Dermis lymphatic vessel endothelial cell (primary cell): Measurements from ENCODE around the gene GTF3C4. TPM values are rescaled to one million over a fixed set of nuclear protein-coding genes. Genes with fewer than 3 reads are reported as not detected.

Source experiments
- total RNA-seq: library from RNA; depleted of rRNA; stranded (reverse); fragments of >200 nt; gene quantifications from 2 replicates; pipeline ENCODE4 v1.2.1, GENCODE V29; 2014

Gene GTF3C4, protein sequence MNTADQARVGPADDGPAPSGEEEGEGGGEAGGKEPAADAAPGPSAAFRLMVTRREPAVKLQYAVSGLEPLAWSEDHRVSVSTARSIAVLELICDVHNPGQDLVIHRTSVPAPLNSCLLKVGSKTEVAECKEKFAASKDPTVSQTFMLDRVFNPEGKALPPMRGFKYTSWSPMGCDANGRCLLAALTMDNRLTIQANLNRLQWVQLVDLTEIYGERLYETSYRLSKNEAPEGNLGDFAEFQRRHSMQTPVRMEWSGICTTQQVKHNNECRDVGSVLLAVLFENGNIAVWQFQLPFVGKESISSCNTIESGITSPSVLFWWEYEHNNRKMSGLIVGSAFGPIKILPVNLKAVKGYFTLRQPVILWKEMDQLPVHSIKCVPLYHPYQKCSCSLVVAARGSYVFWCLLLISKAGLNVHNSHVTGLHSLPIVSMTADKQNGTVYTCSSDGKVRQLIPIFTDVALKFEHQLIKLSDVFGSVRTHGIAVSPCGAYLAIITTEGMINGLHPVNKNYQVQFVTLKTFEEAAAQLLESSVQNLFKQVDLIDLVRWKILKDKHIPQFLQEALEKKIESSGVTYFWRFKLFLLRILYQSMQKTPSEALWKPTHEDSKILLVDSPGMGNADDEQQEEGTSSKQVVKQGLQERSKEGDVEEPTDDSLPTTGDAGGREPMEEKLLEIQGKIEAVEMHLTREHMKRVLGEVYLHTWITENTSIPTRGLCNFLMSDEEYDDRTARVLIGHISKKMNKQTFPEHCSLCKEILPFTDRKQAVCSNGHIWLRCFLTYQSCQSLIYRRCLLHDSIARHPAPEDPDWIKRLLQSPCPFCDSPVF
- 12.0 and 14.3 TPM in 2 replicates for total RNA-seq

DNA sequence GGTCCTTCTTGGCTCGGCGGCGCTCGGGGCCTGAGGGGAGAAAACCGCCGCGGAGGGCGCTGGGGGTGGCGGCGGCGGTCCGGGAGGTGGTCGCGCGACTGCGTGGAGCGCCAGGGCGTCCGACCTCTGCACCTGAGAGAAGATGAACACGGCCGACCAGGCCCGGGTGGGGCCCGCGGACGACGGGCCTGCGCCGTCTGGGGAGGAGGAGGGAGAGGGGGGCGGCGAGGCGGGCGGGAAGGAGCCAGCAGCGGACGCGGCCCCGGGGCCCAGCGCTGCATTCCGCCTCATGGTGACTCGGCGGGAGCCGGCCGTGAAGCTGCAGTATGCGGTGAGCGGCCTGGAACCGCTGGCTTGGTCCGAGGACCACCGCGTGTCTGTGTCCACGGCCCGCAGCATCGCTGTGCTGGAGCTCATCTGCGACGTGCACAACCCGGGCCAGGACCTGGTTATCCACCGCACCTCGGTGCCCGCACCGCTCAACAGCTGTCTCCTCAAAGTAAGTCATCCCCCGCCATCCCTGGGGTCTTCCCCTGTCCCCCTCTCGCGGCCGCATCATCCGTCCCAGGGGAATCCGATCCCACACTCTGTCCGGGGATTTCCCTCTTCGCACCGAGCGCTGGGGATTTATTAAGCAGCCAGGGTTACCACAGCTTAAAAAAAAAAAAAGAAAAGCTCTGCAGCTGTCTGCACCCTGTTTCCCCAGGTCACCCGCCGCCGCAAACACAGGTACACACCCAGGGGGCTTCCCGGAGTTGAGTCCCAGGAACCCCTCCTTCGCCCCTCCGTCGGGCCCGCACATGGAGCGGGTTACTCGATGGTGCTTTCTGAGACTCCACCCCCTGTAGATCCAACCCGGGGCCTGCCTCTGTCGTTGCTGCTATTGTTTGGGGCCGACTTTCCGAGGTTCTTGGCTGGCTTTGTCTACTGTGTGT is at the start of gene GTF3C4:
TSS of gene GTF3C4 (plus strand) at position 8 of the 935 bp plus-strand sequence. CDS start at position 143, 135 bp downstream.

GRCh38 chr9:132669698-132670456 is 387 bp upstream of the GTF3C4 start, which contains the start of gene DDX31:
Gene DDX31 (minus strand): TSS chr9:132669983. CDS start chr9:132669934, 49 bp downstream.

Other genes with a start within 250 kb of the GTF3C4 start
- not detected in 2 replicates for gene BARHL1, start 87.9 kb upstream of the GTF3C4 start, total RNA-seq
- gene DDX31, start 481 bp upstream of the GTF3C4 start, total RNA-seq, result 7.3 and 13.1 TPM in 2 replicates
- 0.09 and 0.11 TPM in 2 replicates for gene AK8, start 207.8 kb downstream of the GTF3C4 start, total RNA-seq
- gene SPACA9, start 208.4 kb downstream of the GTF3C4 start, total RNA-seq, result 0.87 and 0.95 TPM in 2 replicates